ENCODE data around the gene GRHL3.
"Not testable (repeated sequence)": the region's sequence is repeated elsewhere in the genome, so short reads cannot be mapped to it uniquely, and the experiment has no call there.

Gene GRHL3

DNA sequence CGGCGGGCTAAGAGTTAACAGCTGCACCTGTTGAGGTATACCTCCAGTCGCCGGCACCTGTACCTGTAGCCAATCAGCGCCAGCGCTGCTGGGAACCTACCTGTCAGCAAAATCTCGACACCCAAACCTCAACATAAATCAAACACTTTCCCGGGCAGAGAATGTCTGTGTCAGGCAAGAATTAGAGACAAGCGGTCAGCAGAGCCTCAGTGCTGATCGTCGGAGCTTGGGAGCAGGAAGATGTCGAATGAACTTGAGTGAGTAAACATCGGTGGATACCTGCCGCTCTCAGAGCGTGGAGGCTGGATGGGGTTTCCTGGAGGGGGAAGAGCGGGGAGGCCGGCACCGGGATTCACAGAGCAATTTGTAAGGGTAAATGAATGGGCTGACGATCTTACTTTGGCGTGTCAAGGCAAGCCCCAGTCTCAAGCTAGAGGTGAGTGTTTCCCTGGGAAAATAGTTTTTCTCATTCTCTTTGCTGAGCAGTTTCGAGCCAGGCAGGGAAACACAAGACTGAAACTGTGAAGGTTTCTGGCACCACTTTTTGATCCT is at the start of gene GRHL3:
Gene GRHL3, plus strand, starts transcription at position 46 of the 552 bp plus-strand sequence. Its CDS starts 195 bp downstream, at position 241.
- no peak for DNase-seq (ENCODE audit: low read depth in 2 of 2)

DNA sequence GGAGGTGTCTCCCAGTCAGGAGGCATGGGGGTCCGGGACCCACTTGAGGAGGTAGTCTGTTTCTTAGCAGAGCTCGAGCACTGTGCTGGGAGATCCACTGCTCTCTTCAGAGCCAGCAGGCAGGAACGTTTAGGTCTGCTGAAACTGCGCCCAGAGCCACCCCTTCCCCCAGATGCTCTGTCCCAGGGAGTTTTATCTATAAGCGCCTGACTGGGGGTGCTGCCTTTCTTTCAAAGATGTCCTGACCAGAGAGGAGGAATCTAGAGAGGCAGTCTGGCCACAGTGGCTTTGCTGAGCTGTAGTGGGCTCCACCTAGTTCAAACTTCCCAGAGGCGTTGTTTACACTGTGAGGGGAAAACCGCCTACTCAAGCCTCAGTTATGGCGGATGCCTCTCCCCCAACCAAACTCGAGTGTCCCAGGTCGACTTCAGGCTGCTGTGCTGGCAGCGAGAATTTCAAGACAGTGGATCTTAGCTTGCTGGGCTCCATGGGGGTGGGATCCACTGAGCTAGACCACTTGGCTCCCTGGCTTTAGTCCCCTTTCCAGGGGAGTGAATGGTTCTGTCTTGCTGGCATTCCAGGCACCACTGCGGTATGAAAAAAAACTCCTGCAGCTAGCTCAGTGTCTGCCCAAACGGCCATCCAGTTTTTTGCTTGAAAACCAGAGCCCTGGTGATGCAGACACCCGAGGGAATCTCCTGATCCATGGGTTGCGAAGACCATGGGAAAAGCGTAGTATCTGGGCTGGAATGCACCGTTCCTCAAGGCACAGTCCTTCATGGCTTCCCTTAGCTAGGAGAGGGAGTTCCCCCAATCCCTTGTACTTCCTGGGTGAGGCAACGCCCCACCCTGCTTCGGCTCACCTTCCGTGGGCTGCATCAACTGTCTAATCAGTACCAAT is 44.7 kb upstream of the GRHL3 start:
- not testable (repeated sequence) for DNase-seq (ENCODE audit: low read depth in 2 of 2)

DNA sequence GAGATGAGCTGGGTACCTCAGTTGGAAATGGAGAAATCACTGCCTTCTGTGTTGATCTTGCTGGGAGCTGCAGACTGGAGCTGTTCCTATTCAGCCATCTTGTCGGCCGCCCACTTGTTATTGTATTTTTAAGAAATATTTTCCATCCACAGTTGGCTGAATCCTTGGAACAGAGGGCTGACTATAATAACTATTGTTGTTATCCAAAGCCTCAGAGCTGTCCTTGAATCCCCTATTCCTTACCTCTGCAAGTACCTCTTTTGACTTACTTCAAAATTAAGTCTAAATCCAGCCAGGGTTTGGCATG is 44.1 kb upstream of the GRHL3 start:
- DNase-seq (ENCODE audit: low read depth in 2 of 2): no peak

DNA sequence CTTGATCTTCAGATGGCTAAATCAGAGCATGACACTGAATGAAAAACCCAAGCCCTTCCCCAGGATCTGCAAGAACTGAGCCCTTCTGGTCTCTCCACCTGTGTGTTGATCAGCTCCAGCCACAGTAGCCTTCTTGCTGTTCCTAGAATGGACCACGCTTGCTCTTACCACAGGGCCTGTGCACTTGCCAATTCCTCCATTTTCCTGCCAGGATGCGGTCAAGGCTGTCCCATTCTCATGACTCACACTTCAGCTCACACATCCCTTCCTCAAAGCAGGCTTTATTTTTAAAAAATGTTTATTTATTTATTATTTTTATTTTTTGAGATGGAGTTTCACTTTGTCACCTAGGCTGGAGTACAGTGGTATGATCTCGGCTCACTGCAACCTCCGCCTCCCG is 43.6 kb upstream of the GRHL3 start:
- no peak for DNase-seq (ENCODE audit: low read depth in 2 of 2)

DNA sequence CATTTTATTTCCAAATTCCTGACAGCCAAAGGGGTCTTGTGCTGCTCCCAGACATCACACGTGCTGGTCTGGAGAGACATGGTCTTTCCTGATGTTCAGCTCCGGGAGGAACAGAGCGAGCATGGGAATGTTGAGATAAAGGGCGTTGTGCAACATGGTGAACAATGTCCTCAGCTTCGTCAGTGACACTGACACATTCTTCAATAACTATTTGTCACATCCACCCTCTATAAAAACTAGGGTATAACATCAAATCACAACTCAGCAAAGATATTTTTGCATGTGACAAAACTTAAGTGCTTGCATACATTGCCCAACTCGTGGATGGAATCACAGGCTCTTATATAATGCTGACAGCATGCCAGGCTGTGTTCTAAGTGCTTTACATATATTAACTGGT is 42.4 kb upstream of the GRHL3 start:
- DNase-seq (ENCODE audit: low read depth in 2 of 2): no peak

DNA sequence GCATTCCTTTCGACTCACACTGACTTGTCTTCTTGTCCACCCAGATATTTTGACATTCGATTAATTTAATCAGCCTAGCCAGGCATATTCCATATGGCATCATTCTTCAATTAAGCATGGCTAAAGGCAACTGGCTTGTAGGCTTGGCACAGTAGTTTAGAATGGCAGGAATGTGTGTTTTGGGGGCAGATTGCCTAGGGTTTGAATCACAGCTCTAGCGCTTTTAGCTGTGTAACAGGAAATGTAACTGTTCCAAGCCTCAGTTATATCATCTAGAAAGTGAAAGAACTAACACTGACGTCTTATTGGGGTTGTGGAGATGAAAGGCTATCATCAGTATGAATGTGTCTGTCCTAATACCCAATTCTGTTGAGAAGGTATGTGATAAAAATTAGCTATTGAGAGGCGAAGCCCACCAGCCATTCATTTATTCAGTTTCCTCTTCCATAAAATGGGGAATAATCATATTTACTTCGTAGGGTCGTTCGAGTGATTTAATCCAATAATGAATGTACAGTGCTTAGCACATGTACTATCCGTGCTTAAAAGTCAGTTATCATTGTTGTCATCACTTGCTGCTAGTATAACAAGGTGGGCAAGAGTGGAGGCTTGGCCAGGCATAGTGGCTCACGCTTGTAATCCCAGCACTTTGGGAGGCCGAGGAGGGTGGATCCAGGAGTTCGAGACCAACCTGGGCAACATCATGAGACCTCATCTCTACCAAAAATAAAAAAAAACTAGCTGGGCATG is 41.6 kb upstream of the GRHL3 start:
- no peak for DNase-seq (ENCODE audit: low read depth in 2 of 2)

DNA sequence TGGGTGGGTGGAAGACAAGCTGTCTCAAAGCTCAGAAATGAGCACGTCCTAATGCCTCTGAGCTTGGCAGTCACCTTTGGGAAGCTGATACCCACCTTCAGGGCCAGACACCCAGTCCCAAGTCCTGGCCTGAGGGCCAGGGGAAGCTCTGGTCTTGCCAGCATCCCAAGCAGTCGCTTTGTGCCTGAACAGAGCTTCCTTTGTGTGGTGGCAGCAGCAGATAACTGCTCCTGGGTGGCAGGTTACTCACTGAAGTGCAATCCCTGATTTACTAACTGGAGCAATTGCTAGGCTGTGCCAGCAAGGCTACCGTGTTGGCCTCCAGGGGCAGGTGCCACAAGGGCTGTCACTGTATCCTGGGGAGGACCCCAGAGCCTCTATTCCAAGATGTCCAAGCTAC is 40.4 kb upstream of the GRHL3 start:
- DNase-seq (ENCODE audit: low read depth in 2 of 2): no peak

DNA sequence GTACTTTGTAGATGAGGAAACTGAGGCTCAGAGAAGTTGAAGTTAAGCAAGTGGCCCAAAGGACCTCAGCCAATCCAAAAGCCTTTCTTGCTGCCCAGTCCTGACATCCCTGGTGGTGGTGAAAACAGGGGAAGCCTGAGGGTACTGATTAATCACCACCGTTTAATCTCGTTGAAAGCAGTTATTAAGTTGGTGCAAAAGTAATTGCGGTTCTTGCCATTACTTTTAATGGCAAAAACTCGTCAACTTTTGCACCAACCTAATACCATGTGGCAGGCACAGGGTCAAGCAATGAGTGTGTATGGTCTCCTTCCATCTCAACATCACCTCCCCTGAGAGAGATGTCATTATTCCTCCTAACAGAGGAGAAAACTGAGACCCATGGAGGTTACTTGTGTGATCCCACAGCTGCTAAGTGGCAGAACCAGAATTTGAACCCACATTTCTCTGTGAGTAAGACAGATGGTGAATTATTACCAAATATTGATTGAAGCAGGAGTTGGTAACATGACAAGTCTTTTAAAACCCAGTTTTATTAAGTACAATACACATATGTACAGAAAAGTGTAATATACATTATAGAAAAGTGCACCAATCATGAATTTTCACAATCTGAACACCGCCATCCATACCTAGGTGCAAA is 39.4 kb upstream of the GRHL3 start:
- DNase-seq (ENCODE audit: low read depth in 2 of 2): no peak

DNA sequence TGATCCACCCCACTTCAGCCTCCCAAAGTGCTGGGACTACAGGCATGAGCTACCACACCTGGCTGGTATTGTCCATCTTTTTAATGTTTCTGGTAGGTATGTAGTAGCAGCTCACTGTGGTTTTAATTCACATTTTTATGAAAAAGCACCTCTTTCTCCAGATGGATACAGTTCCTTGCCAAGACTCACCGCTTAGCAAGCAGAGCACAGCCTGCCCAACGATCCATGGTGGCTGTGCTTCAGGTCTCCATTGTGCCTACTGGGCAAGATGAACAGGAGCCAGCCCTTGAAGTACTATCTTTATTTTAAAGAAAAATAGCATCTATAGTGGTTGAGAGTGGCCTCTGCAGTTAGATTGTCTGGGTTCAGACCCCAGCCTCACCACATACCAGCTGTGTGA is 37.6 kb upstream of the GRHL3 start:
- DNase-seq (ENCODE audit: low read depth in 2 of 2): no peak

DNA sequence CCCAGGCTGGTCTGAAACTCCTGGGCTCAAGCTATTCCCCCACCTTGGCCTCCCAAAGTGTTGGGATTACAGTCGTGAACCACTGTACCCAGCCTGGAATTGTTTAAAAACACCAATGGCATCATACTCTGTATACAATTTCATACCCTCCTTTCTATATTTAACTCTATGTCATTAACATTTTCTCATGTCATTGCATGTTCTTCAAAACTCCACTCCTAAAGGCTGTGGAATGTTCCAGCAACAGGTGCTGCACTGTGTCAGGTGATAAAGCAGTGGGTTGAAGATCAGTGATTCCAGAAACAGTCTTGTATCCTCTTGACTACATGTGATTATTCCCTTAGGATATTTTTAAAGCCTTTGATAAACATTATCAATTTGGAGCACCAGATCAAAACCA is 36.7 kb upstream of the GRHL3 start:
- DNase-seq (ENCODE audit: low read depth in 2 of 2): no peak

DNA sequence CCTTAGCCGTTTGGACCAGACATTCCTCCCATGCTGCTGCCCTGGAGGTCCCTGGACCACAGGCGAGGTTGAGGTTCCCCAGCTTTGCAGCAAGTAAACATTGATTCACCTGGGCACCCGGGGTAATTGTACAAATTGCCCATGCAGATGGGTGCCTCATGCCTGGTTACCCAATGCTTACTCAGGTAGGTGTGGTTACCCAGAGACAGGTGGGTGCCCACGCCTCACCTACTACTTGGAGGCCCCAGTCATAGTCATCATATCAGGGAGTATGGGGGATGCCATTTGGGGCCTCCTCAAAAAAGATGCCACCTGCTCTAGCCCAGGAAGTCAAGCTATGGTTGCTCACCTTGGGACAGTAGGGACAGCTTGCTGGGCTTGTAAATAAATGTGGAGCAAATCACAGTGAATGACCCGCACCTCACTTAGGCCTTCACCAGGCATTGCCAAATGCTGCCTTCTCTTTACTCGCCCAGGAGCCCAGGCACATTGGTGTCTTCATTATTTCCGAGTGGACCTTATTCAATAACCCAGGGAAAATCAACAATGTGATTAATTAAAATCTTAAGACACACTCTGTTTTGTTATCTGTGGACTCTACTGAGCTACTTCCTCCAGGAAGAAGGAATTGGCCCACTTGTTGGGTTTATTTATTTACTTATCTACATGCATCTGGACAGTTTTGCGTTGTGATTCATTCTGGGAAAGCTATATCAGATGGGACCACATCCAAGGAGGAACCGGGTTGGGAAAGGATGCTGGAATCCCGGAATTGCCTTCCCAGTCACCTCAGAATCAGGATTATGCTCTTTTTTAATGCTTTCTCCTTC is 35.6 kb upstream of the GRHL3 start:
- no peak for DNase-seq (ENCODE audit: low read depth in 2 of 2)

DNA sequence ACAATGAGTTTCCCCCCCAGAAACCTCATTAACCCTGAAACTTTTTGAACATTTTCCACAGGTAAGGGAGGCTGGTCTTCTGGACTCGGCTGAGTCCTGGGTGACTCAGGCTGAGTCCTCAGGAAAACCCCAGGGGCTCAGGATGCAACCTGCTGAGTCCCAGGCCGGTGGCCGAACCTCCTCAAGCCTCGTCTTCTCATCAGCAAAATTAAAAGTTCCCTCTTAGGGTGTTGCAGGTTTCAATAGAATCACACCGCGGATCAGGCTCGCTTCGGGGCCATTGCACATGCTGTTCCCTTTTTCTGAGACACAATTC is 35.0 kb upstream of the GRHL3 start:
- no peak for DNase-seq (ENCODE audit: low read depth in 2 of 2)

DNA sequence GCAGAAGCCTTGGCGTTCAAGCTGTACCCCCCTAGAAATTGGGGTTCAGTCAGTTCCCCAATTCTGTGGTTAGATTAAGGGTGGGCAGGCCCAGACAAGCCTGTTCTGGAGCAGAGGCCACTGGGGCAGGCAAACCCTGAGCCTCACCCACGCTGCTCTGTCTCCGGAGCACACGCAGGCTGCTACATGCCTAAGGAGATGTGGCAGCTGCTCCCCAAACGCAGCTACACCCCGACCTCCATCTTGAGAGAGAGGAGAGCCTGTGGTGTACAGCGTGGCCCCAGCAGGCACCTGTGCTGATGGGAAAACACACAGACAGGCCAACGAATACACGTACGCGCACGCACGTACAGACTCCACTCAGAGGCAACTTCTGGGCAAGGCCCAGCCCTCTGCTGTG is 33.9 kb upstream of the GRHL3 start:
- no peak for DNase-seq (ENCODE audit: low read depth in 2 of 2)

DNA sequence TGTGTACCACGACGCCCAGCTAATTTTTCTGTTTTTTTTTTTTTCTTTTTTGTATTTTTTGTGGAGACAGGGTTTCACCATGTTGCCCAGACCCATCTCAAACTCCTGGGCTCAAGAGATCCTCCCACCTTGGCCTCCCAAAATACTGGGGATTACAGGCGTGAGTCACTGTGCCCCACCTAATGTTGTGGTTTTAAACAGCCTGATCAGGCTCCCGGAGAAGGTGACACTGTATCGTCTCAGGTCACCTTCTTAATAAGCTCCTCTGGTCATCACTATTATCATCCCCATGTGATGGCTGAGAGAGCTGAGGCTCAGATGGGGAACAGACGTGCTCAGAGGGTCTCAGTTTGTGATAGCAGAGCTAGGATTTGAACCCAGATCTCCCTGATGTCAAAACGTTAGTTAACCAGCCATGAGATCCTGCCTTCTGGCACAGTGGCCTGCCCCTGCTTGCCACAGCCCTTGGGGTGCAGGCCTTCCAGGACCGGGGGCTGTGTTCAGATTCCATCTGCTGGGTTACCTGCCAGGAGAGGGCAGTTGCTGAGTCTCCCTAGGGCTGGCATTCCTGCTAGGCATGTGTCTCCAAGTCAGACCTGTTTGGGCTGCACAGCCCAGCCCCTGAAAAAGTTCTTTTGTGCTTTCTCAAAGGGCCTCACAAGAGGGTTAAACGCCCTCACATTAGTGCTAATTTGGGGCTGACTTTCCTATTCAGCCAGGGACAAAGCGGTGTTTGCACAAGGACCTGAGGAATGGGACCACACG is 32.7 kb upstream of the GRHL3 start:
- DNase-seq (ENCODE audit: low read depth in 2 of 2): no peak

DNA sequence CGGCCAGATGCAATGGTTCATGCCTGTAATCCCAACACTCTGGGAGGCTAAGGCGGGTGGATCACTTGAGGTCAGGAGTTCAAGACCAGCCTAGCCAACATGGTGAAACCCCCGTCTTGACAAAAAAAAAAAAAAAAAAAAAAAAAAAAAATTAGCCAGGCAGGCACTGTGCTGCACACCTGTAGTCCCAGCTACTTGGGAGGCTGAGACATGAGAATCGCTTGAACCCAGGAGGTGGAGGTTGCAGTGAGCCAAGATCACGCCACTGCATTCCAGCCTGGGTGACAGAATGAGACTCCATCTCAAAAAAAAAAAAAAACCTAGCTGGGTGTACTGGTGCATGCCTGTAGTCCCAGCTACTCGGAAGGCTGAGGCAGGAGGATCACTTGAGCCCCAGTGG is 31.4 kb upstream of the GRHL3 start:
- DNase-seq (ENCODE audit: low read depth in 2 of 2): not testable (repeated sequence)

DNA sequence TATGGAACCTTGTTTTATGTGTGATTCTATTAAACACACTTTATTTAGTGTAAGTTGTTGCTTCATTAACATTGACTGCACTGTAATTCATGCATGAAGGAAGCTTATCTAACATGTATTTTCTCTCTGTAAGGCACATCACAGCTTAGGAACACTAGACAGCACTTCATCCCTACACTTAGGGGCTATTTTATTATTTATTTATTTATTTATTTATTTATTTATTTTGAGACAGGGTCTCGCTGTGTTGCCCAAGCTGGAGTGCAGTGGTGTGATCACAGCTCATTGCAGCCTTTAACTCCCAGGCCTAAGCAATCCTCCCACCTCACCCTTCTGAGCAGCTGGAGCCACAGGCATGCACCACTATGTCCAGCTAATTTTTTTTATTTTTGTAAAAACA is 30.7 kb upstream of the GRHL3 start:
- DNase-seq (ENCODE audit: low read depth in 2 of 2): no peak

DNA sequence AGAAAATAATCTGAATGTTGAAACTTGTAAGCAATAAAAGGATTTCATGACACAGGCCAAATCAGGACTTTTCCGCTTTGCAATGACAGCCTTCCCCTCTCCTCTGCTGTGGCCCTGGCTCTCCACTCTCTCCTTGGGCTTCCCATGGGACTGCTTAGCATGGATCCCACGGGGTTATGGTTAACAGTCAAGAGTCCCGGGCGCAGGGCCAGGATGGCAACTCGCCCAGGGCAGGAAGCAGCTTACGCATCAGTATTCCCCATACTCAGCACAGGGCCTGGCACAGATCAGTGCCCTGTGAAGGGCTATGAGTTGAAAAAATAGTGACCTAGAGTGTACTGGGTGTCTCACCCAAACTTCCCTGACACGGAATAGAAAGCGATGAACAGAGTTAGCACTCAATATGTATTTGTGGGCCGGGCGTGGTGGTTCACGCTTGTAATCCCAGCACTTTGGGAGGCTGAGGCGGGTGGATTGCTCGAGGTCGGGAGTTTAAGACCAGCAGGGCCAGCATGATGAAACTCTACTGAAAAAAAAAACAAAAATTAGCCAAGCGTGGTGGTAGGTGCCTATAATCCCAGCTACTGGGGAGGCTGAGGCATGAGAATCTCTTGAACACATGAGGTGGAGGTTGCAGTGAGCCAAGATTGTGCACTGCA is 29.1 kb upstream of the GRHL3 start:
- no peak for DNase-seq (ENCODE audit: low read depth in 2 of 2)

DNA sequence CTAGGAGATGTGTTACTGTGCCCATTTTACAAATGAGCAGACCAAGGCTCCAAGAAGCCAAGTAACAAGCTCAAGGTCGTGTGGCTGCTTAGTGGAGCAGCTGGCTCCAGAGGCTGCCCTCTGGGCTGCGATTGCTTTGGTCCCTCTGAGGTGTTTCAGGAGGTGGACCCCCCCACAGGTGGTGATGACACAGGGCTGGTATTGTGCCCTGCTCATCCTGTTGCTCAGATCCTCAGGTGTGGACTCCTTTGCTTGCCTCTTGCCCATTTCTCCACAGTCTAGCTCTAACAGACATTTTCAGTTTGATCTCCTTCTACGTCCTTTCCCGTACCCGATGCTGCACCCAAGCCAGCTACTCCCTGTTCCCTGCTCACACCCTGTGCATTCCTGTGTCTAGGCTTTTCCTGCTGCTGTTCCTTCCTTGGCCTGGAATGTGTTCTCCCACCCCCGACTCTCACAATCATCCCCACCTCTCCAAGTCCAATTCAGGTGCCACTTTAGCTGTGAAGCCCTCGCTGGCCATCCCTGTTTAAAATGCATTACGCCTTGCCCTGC is 28.1 kb upstream of the GRHL3 start:
- DNase-seq (ENCODE audit: low read depth in 2 of 2): no peak

DNA sequence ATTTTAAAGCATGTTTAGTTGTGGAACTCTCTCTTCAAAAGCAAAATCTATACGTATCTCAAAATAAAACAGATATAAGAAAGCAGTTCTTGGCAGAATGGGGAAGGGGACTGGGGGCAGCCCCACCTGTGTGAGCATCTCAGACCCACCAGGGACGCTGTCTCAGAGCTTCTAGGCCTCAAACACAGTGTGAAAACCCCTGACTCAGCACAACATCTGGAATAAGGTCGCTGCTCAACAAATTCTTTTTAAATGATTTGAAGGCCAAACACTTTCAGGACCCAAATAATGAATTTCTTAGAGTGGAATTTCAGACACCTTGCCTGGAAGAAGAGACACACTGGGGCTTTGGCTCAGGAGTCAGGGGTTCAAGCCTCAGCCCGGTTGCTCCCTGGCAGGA is 27.1 kb upstream of the GRHL3 start:
- no peak for DNase-seq (ENCODE audit: low read depth in 2 of 2)

DNA sequence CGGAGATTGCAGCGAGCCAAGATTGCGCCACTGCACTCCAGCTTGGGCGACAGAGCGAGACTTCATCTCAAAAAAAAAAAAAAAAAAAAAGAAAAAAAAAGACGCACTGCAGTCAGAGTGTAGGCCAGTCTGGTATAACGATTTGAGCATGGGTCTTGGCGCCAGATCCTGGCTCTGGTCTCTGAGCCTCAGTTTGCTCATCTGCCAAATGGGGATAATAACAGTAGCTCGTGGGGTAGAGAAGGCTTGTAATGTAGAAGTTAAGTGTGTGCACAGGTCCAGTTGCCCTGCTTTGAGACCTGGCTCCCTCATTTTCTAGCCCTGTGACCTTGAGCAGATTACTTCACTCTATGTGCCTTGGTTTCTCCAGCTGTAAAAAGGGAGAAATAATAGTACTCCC is 26.3 kb upstream of the GRHL3 start:
- DNase-seq (ENCODE audit: low read depth in 2 of 2): no peak
